Brain microvascular endothelial cell (primary cell): Measurements from ENCODE around the gene CD248.
A peak's percentile ranks its signal among the peaks of the same experiment; 100 is the strongest.

ENCODE experiments used
- DNase-seq: peaks from one replicate; pipeline ENCODE4 v3.0.0-alpha.2; 2020
- H3K27ac ChIP-seq: fragments of 250-450 bp; sonication (Bioruptor Pico); 2 replicates; pipeline ENCODE4 v1.5.1; 2020; ENCODE audit warnings: mild to moderate bottlenecking, moderate library complexity
- H3K27me3 ChIP-seq: fragments of 250-450 bp; sonication (Bioruptor Pico); replicated peaks from 2 replicates; pipeline ENCODE4 v1.5.1; 2020; ENCODE audit warnings: mild to moderate bottlenecking
- H3K36me3 ChIP-seq: fragments of 250-450 bp; sonication (Bioruptor Pico); replicated peaks from 2 replicates; pipeline ENCODE4 v1.5.1; 2020; ENCODE audit warnings: mild to moderate bottlenecking
- H3K4me3 ChIP-seq: 2 replicates; pipeline ENCODE4 v1.5.1; 2011; ENCODE audit warnings: low read depth, mild to moderate bottlenecking, control low read depth, low read length, moderate library complexity
- CTCF ChIP-seq: IDR thresholded peaks from 2 replicates; pipeline ENCODE4 v1.5.1; 2011; ENCODE audit warnings: low read depth, mild to moderate bottlenecking, moderate library complexity, low read length, control low read depth, inconsistent platforms; ENCODE audit errors: missing control alignments
- in situ Hi-C: cut with HindIII; loops from 2 replicates; pipeline ENCODE4 v1.10.0; 2017; ENCODE audit warnings: low sequenced_read_pairs, low pct_ligation_motif_present

CD248 gene

DNA sequence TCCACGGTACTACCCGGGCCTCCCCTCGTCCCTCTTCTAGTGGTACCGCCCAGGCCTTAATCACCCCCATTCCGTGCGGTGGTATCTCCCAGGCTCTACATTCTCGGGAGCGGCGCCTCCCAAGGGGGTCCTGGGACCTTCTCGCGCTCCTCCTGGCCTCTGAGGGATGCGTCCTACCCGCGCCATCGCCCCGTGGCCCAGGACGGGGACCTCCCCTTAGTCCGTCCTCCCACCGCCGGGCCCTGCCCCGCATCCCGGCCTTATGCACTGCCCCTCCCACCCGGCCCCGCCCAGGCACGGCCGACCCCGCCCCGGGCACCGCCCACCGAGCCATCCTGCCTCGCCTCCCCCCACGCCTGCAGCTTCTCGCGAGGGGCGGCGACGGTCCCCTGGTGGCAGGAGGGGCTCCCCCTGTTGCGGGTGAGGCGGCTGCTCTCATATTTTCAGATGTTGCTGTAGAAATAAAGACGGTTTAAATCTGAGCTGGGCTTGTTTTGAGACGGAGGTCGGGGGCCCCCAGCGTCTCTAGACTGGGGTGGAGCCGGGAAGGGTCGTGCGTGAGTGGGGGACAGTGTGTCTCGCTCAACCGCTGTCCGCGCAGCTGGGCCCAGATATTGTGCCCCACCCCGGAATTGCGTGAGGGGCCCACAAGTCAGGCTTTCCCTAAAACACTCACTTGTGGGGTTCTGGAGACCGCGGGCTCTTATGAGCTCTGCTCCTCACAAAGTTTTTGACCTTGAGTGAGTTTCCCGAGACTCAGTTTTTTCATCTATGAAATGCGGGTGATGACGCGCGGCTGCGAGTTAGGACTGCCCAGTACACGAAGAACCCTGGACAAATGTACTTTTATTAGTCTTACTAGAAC is 49.2 kb downstream of the CD248 start:
- peak; percentile 75 for DNase-seq
- in situ Hi-C loops, result no loop called here
- no peaks in the 10 kb centered on the region for H3K27me3 ChIP-seq
- peak overlapping the region; percentile 95 for H3K4me3 ChIP-seq
- peak; percentile 25 for TF ChIP-seq CTCF
- H3K36me3 ChIP-seq, result peaks cover 18% of the 10 kb centered on the region
- H3K27ac ChIP-seq, result peak overlapping the region; percentile 79

GRCh38 chr11:66267039-66267378 is 49.8 kb downstream of the CD248 start:
- peaks cover 18% of the 10 kb centered on the region for H3K36me3 ChIP-seq
- DNase-seq, result no peak
- peak; percentile 28 for TF ChIP-seq CTCF
- H3K4me3 ChIP-seq, result peak overlapping the region; percentile 95
- in situ Hi-C loops, result no loop called here
- H3K27me3 ChIP-seq, result no peaks in the 10 kb centered on the region
- H3K27ac ChIP-seq, result peak overlapping the region; percentile 79

GRCh38 chr11:66266378-66267038 is 50.3 kb downstream of the CD248 start:
- no peak for DNase-seq
- no peak for TF ChIP-seq CTCF
- H3K36me3 ChIP-seq, result peaks cover 20% of the 10 kb centered on the region
- H3K27me3 ChIP-seq, result no peaks in the 10 kb centered on the region
- no peak overlapping the region for H3K27ac ChIP-seq
- in situ Hi-C loops, result no loop called here
- peak overlapping the region; percentile 95 for H3K4me3 ChIP-seq

GRCh38 chr11:66265531-66266377 is 51.1 kb downstream of the CD248 start:
- in situ Hi-C loops, result no loop called here
- H3K27ac ChIP-seq, result no peak overlapping the region
- DNase-seq, result no peak
- no peak overlapping the region for H3K4me3 ChIP-seq
- peaks cover 21% of the 10 kb centered on the region for H3K36me3 ChIP-seq
- H3K27me3 ChIP-seq, result no peaks in the 10 kb centered on the region
- TF ChIP-seq CTCF, result no peak

DNA sequence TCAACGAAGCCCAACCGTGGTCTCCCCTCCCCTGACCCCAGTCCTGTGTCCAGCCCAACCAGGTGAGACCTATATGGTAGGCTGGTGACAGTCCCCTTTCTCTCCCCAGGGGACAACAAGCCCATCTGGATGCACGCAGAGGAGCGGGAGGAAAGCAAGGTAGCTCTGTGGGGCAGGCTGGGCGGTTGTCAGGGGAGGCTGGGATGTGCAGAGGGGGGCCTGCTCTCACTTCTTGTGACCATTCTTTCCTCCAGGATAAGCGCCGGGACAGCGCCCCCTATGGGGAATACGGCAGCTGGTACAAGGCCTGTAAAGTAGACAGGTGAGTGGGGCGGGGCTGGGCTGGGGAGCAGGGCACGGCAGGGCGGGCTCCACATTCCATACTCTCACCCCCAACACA is 51.9 kb downstream of the CD248 start:
- Histone ChIP-seq H3K27ac (no peak overlapping the region), H3K36me3 (peaks cover 21% of the 10 kb centered on the region), H3K4me3 (no peak overlapping the region), H3K27me3 (no peaks in the 10 kb centered on the region)
- in situ Hi-C loops, result no loop called here
- no peak for DNase-seq
- peak; percentile 65 for TF ChIP-seq CTCF
